HG03066 (cell line): Measurements from ENCODE around the gene ATP6V1B1.

Source experiments
- ATAC-seq: cut with Tn5 transposase; IDR thresholded peaks from one replicate; pipeline ENCODE4 v1.9.1; 2021; ENCODE audit warnings: low read depth; ENCODE audit not compliant: unreplicated experiment

The ATP6V1B1 gene

GRCh38 chr2:70935468-70936164 is at the start of gene ATP6V1B1:
ATP6V1B1 (plus strand) TSS chr2:70935900; CDS start chr2:70935955, 55 bp downstream.
- ATAC-seq = no peak

- ATAC-seq = no peak
These were observed 49.1 kb upstream of the ATP6V1B1 start for GRCh38 chr2:70886541-70886987.

DNA sequence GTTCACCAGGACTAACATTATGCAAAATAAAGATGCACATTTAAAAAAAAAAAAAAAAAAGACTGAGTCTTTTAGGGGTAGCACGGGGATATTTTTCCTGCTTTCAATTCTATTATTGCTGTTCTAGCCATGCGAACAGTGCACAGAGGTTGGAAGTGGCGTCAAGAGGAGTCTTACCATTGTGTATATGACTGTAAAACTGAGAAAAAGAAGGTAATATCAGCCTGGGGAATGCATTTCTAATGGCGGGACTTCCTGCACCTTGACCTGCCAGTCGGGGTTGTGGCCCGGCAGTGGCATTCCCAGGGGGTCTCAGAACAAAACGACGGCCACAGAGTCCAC is 48.5 kb upstream of the ATP6V1B1 start:
- ATAC-seq = no peak

DNA sequence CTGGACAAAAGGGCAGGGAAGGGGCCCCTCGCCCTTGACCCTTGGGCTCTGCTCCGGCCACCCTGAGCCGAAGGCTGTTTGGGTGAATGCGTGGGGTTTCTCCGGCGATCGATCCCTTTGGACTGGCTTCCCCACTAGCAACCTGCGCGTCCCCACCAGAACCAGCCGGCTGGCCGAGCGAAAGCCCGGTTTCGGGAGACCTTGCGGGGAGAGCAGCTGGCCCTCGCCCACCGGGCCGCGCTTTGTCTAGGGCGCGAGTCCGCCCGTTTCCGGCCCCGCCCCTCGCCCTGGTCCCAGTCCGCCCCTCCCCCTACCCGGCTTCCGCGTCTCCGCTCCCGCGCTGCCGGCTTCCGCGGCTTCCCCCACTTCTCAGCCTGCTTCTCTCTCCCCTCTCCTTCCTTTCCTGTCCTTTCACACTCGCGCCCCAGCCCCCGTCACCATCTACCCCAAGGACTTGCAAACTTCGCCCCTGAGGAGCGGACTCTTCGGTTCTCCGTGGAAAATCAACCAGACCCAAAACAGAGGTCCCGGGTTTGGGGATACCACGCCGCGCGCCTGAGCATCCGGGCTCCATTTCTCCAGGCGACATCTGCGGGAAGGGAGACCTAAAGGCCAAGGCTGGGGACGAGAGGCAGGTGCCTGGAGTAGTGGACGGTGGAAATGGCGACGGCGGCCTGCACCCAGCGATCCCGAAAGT is 48.0 kb upstream of the ATP6V1B1 start:
- ATAC-seq = no peak

DNA sequence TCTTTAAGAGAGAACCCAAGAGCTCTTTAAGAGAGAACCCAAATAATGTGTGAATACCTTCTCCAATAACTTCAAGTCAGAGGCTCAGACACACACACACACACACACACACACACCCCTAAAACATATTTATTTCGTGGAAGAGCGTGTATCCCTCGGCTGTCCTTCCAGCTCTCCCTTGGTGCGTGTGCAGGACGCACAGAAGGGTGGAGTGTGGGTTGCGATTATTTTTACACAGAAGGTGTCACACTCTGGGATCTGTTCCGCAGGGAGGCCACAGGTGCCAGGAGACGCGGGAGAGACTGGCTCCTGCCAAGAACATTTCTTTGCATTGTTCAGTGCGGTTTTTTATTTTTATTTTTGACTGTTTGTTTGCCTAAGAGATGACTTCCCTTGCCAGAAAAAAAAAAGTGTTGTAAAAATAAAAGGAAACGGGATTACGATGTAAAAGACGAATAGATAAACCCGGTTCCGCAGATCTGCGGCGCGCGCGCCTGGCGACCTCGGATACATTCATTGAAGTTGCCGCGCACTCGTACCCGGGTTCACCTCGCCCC is 47.3 kb upstream of the ATP6V1B1 start:
- no peak for ATAC-seq

DNA sequence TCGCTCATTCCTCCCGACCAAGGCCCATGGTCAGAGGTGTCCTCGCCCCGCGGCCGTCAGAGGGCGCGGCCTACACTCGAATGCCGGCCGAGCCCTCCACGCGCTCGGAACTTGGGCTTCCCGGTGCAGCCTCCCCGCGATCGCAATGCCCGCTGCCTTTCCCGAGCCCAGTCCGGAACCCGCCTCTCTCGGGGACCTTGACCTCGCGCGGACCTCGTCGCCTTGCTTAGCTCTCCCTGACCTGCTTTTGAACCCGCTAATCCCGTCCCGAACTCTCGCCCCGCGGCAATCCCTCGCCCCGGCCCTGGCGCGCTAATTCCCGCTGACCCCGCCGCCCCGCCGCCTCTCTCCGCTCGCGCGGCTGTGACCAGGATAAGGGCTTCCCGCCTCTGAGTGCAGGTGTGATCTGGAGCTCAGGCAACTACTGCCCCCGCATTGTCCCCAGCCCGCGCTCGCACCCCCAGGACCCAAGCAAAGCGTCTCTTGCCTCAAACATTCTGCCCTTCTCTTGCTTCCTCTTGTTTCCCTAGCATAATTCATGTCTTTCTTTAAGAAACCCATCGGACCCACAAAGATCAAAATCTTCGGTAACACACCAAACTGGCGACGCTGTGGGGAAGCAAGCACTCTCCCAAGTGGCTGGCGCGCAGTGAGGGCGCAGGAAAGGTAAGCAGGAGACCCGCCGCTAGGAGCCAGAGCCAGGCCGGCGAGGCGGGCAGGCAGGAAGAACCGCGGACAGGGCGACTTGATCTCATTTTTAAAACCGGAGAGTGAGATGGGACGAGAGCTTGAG is 46.6 kb upstream of the ATP6V1B1 start:
- ATAC-seq = no peak

DNA sequence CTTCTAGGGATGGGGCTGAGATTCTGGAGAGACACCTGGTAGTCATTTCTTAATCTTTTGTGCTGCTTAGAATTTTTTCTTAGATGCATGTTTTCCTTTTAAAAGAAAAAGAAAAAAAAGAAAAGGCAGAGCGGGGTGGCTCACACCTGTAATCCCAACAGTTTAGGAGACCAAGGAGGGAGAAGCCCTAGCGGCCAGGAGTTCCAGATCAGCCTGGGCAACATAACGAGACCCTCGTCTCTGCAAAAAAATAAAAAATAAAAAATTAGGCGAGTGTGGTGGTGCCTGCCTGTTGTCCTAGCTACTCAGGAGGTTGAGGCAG is 46.0 kb upstream of the ATP6V1B1 start:
- ATAC-seq = no peak

GRCh38 chr2:70890469-70891065 is 45.1 kb upstream of the ATP6V1B1 start:
- ATAC-seq = no peak

- no peak for ATAC-seq
These were observed 43.9 kb upstream of the ATP6V1B1 start for GRCh38 chr2:70891572-70892357.

DNA sequence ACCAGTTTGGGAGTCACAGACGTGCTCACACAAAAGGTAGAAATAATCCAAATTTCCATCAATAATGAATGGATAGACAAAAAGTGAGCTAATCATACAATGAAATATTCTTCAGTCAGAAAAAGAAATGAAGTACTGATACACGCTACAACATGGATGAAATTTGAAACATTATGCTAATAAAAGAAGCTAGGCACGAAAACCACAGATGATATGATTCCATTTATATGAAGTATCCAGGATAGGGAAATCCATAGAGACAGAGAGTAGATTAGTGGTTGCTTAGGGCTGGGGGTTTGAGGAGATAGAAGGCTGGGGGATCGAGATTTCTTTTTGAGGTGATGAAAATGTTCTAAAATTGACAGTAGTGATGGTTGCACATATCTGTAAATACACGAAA is 43.0 kb upstream of the ATP6V1B1 start:
- ATAC-seq = no peak

DNA sequence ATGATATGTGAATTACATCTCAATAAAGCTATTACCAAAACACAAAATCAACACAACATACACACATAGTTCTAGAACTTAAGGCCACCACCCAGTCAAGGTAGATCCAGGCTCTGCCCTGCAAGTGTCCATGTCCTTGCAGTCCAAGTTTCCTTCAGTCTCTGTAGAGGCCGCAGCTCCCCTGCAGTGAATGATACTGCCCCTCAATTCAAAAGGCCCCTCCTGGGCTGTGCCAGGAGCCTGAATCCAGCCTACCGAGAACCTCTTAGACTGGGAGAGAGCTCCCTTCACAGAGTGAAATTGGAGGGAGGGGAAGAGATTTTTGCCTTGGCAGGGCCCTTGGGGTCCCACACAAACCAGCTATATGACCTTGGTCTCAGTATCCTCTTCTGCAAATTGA is 42.5 kb upstream of the ATP6V1B1 start:
- ATAC-seq = no peak

DNA sequence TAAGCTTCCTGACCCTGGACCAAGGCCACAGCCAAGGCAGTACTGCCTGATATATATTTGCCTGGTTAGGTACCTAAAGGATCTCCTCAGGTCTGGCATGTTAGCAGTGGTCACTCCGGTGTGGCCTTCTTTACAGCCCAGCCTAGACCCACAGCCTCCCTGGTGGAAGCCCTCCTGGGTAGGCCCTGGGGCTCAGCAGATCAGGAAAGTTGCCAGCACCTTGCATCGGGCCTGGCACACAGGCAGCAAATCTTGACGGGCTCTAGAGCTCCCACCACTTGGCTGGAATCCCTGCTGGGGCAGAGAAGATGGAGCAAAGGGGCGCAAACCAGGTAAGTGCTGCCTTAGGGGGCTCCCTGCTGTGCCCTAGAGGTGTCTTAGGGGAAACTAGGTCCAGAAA is 40.9 kb upstream of the ATP6V1B1 start:
- no peak for ATAC-seq

DNA sequence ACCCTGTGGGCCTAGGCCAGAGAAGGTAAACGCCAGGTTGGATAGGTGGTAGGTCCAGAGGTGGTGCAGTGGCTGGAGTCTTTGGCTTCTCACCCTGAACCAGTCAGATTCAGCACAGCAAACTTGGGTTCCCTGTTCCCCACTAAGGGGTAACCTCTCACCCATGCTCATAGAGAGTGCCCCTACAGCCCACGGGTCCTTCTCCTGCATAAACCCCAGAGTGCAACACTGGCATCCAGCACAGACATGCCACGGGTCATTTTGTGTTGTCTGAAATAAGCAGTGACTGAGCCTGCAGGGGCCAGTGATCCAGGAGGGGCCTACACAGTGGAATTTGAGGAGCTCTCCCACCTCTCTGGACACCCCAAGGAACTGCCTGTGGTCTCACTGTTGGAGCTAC is 40.5 kb upstream of the ATP6V1B1 start:
- ATAC-seq = no peak

DNA sequence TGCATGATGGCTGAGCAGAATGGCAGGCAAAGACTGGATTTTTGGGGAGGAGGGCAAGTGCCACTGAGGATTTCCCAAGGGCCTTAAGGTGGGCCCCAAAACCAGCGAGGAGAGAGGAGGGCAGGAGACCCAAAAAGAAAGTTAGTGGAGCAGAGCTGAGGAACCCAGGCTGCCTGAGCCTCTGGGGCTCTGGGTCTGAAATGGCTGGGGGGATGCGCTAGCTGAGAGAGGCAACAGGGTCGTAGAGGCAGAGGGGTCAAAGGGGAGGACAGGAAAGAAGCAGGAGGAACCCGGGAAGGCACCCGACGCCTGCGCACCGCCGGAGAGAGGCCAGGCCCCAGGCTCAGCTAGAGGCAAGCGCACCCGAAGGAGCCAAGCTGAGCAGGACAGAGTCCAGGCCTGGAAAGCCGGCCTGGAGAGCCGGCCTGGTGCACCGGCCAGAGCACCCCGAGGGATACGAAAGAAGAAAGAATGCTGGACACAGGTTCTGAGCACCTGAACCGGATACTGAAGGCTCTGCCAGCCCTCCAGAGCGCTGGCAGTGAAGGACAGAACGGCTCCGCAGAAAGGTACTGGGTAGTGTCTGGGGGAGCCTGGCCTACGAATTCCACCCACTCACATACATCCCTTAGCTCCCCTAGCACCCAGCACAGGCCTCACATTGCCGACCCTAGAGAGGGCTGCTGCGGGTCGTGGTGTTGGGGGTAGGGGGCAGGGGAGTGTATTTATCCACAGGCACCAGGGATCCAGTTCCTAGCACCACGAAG is 39.5 kb upstream of the ATP6V1B1 start:
- no peak for ATAC-seq

DNA sequence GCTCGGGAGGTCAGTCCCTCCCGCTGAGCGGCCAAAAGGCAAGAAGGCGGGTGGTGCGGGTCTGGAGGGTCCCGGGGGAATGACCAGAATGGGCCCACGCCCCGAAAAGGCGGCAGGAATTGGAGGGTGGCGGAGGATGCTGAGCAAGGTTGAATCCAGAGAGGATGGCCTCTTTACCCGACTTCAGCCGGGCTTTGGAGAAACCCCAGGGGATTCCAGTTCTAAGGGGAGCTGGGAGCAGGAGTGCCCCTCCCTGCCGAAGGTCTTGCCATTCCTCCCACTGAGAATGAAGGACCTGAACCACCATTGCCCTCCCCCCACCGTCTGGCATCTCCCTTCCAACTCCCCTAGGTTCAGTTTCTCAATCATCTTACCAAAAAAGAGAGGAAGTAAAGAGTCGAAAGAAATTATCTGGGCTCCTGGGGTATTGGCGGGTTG is 38.9 kb upstream of the ATP6V1B1 start:
- no peak for ATAC-seq

DNA sequence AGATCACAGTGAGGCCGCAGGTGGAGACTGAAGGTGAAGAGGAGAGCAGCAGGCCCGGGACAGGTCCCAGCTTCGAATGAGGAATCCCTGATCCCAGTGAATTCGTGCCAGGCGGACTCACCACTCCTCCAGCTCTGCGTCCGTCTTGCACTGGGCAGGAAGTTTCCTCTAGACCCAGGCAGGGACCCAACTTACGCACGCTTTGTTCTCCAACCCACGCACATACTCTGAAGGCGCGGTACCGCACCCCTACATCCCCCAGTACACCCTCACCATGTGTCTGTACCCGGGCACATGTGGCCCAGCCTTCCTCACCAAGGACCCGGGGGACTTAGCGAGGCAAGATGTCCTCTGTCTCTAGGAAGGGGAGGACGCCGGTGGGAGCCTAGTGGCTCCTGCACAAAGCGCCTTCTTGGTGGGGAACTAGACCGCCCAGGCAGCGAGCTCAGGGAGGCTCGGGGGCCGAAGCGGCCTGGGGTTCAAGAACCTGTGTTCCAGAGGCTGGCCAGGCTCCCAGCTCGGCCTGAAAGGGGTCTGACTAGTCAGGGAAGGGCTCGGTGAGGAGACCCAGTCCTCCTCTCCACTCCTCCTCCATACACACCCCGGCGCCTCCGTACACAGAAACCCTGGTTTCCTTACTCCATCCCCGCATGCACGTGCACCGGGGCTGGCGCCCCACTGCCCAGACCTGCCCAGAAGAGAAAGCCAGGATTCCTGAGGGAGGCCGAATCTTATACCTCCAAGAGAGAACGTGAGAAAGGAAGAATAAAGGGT is 38.3 kb upstream of the ATP6V1B1 start:
- no peak for ATAC-seq

DNA sequence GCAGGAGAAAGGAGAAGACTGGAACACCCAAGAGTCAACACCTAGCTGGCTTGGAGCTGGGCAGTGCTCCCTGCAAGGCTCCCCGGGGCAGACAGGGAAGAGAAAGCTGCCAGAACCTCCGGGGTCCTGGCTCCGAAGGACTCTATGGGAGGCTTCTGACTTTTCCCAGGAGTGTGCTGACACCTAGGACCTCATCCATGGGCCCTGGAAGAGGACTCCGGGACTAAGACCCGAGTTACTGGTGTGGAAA is 37.8 kb upstream of the ATP6V1B1 start:
- ATAC-seq = no peak

DNA sequence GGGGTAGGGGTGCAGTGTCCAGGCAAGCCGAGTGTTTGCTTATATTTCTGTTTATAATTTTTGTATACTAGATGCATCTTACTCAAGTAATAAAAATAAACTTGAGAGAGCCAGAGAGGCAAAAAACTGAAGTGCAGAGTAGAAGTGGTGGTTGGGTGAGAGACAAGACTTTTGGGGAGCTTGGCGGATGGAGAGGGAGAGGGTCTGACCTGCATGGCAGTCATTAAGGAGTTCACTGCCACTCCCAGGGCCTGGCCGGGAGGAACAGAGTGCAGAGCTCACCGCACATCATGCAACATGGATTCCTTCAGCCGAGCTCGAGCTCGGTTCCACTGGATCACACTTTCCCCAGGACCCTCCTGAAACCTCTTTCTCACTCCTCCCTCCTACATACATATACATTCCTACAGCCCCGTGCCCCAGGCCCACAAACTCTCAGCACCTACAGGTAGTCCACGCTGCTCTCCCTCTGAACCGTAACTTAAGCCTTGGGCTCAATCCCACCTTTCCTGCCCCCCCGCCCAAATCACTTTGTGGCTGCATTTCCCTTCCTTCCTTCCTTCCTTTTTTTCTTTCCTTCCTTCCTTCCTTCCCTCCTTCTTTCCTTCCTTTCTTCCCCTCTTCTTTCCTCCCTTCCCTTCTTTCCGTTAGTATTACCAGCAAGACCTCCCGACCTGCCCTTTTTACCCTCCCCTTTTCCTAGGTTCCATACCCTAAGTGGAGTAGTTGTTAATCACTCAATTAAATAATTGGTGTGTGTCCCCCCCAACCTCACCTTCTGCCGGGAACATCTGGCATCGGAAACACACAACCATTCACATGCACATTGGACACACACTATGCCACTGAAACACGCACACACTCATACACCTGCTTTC is 37.1 kb upstream of the ATP6V1B1 start:
- no peak for ATAC-seq
